CD4-positive, alpha-beta T cell (primary cell): Measurements from ENCODE around the gene FGFR3. TPM values are rescaled to one million over a fixed set of nuclear protein-coding genes. Genes with fewer than 3 reads are reported as not detected.

Experiments used
- ATAC-seq: fragments of 200-7000 bp; cut with Tn5 transposase; one replicate; pipeline ENCODE4 v1.10.0; 2022; ENCODE audit warnings: mild to moderate bottlenecking; ENCODE audit not compliant: poor library complexity
- CTCF ChIA-PET: fragments of 350-600 bp; sonication (Branson Sonifier 250); formaldehyde crosslinking; loops from one replicate; lab custom pipeline; 2021; ENCODE audit warnings: antibody characterized with exemption, inconsistent platforms; lab: Charles Lee
- POLR2A ChIA-PET: fragments of 350-600 bp; sonication (Branson Sonifier 250); formaldehyde crosslinking; loops from one replicate; lab custom pipeline; 2021; ENCODE audit warnings: antibody characterized with exemption, inconsistent platforms; lab: Charles Lee
- DNase-seq, 14 experiments: peaks; one replicate each; pipeline ENCODE4 v3.0.0-alpha.2; 2013 to 2020; ENCODE audit warnings: mixed read lengths in 2 of 14
- H3K27ac ChIP-seq, 2 donors: one replicate each; pipeline versions ENCODE4 v1.5.1 to v1.7.0; 2013; ENCODE audit warnings: low read length in 2 of 2, low read depth in 1 of 2, mild to moderate bottlenecking in 1 of 2
- H3K27me3 ChIP-seq, 2 experiments: 1 replicate in 1 of 2; 2 replicates in 1 of 2; pipeline versions ENCODE4 v1.6.1 to v1.7.0; 2013; ENCODE audit warnings: low read length in 2 of 2, control low read depth in 1 of 2, mild to moderate bottlenecking in 1 of 2, moderate library complexity in 1 of 2; ENCODE audit not compliant: insufficient read depth in 2 of 2, control insufficient read depth in 1 of 2
- H3K36me3 ChIP-seq: one replicate; pipeline ENCODE4 v1.6.1; 2013; ENCODE audit warnings: low read length, control low read depth; ENCODE audit not compliant: insufficient read depth
- H3K4me1 ChIP-seq: one replicate; pipeline ENCODE4 v1.6.1; 2013; ENCODE audit warnings: low read length, control low read depth; ENCODE audit not compliant: insufficient read depth
- H3K4me3 ChIP-seq: one replicate; pipeline ENCODE4 v1.5.1; 2013; ENCODE audit warnings: mild to moderate bottlenecking, low read length, moderate library complexity
- H3K9me3 ChIP-seq, 2 experiments: 1 replicate in 1 of 2; 2 replicates in 1 of 2; pipeline versions ENCODE4 v1.6.1 to v1.7.0; 2013; ENCODE audit warnings: low read length in 2 of 2, mild to moderate bottlenecking in 2 of 2, control low read depth in 1 of 2, moderate library complexity in 1 of 2; ENCODE audit not compliant: control insufficient read depth in 1 of 2, insufficient read depth in 1 of 2
- H3K27ac Mint-ChIP-seq: one replicate; pipeline ENCODE4 v1.8.0; 2020; ENCODE audit warnings: mixed read lengths
- H3K27me3 Mint-ChIP-seq: one replicate; pipeline ENCODE4 v1.8.0; 2021; ENCODE audit warnings: mixed read lengths
- H3K36me3 Mint-ChIP-seq: one replicate; pipeline ENCODE4 v1.8.0; 2021; ENCODE audit warnings: low read depth, mixed read lengths
- H3K4me1 Mint-ChIP-seq: one replicate; pipeline ENCODE4 v1.8.0; 2021; ENCODE audit warnings: low read depth, mixed read lengths
- H3K4me3 Mint-ChIP-seq: one replicate; pipeline ENCODE4 v1.8.0; 2020; ENCODE audit warnings: mild to moderate bottlenecking, mixed read lengths
- H3K9me3 Mint-ChIP-seq: one replicate; pipeline ENCODE4 v1.8.0; 2020; ENCODE audit warnings: mixed read lengths
- intact Hi-C, 2 experiments: fragments of 100-400 bp; cut with DNase I in 1 of 2; cut with micrococcal nuclease in 1 of 2; formaldehyde crosslinking; loops; one replicate each; pipeline versions ENCODE4 v1.15.1 to v1.9.0; 2023 to 2025; cut with DNase I, micrococcal nuclease
- total RNA-seq, 174 experiments: library from RNA in 2 of 174; stranded (reverse) in 2 of 174; gene quantifications; one replicate each; pipeline ENCODE4 v1.2.3 and lab custom pipeline; 2021 to 2026
- TF ChIP-seq, protein P1 (sequence below): fragments of 200-600 bp; IDR thresholded peaks from one replicate; pipeline ENCODE4 v1.8.0; 2022; ENCODE audit warnings: antibody characterized with exemption, mild to moderate bottlenecking

FGFR3 gene
- total RNA-seq, 2 experiments from 2014 or later = 0.33 TPM; not detected in 1

DNA sequence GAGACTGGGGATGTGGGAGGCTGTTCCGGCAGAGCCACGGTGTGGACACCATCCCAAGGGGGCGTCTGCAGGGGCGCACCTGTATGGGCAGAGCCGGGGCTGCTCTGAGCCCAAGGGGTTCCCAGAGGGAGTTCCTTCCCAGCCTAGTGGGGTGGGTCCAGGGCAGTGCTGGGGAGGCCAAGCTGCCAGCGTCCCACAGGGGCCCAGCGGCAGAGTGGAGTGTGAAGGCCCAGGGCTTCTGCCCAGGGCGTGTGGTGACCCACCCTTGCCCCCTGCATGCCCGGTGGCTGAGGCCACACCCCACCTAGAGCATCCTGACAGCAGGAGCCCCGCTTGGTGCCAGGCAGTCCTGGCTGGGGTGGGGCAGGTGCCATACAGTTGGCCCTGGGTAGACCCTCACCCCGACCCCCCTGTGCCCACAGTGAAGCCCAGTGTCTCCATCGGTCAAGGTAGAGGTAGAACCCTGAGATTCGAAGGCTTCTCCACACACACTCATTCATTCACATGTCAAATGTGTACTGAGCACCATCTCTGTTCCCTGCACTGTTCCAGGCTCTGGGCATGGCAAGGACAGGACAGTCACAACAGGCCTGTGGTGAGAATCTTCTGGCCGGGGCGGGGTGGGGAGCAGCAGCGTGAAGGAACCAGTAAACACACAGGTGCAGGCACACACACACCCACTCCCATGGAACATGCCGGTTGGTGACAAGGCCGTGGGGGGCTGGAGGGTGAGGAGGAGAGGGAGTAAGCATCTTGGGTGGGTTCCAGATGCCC, 42.5 kb upstream of the FGFR3 start:
- H3K9me3 Mint-ChIP-seq = no peaks in the 10 kb centered on the region
- POLR2A ChIA-PET = no interaction called here
- H3K27ac Mint-ChIP-seq = no peak overlapping the region
- ATAC-seq = no peak
- Histone ChIP-seq H3K36me3 (no peaks in the 10 kb centered on the region), H3K9me3 (peaks cover 0 to 5% of the 10 kb centered on the region in 2 experiments), H3K4me1 (peaks cover 37% of the 10 kb centered on the region), H3K27me3 (no peaks in the 10 kb centered on the region), H3K27ac (no peak overlapping the region), H3K4me3 (no peak overlapping the region)
- H3K4me1 Mint-ChIP-seq = no peaks in the 10 kb centered on the region
- CTCF ChIA-PET = no interaction called here
- H3K36me3 Mint-ChIP-seq = no peaks in the 10 kb centered on the region
- intact Hi-C loops = no loop called here
- DNase-seq = no peak
- H3K4me3 Mint-ChIP-seq = no peak overlapping the region
- H3K27me3 Mint-ChIP-seq = no peaks in the 10 kb centered on the region
- TF ChIP-seq, protein P1, sequence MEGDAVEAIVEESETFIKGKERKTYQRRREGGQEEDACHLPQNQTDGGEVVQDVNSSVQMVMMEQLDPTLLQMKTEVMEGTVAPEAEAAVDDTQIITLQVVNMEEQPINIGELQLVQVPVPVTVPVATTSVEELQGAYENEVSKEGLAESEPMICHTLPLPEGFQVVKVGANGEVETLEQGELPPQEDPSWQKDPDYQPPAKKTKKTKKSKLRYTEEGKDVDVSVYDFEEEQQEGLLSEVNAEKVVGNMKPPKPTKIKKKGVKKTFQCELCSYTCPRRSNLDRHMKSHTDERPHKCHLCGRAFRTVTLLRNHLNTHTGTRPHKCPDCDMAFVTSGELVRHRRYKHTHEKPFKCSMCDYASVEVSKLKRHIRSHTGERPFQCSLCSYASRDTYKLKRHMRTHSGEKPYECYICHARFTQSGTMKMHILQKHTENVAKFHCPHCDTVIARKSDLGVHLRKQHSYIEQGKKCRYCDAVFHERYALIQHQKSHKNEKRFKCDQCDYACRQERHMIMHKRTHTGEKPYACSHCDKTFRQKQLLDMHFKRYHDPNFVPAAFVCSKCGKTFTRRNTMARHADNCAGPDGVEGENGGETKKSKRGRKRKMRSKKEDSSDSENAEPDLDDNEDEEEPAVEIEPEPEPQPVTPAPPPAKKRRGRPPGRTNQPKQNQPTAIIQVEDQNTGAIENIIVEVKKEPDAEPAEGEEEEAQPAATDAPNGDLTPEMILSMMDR = no peak

DNA sequence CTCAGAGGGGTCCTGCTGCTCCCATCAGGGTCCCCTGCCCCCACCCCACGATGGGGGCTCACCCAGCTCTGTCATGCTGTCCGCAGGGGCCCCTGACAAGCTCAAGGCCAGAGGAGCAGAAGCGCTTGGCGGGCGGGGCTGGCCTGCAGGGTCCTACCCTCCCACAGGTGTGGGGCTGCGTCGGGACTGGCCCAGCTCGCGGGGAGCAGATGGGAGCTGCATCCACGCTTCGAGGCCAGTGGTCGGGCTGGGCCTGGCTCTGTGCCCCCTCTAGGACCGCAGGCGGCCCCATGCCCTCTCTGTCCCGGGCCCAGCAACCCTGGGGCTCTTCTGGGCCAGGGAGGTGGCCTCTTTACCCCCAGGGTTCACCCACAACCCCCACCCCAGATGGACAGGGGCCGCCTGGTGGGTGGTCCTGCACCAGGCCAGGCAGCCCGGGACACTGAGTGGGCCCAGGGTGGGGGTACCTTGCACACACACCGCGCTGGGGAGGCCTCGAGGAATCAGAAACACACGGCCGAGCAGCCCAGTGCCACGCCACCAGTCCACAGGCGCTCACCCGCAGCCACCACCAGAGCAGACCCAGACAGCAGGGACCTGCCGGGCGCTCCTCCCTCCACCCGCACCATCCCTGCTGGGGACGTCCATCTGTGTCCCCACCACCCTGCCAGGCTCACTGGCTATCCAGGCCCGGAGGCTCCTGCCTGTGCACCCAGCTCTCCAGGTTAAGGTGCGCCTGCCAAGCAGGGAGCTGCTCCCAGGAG, 41.8 kb upstream of the FGFR3 start:
- Mint-ChIP-seq H3K36me3 (no peaks in the 10 kb centered on the region), H3K27me3 (no peaks in the 10 kb centered on the region), H3K4me3 (no peak overlapping the region), H3K4me1 (no peaks in the 10 kb centered on the region), H3K27ac (no peak overlapping the region), H3K9me3 (no peaks in the 10 kb centered on the region)
- no peak overlapping the region for H3K4me3 ChIP-seq
- ChIA-PET CTCF (no interaction called here), POLR2A (no interaction called here)
- ATAC-seq (no peak), DNase-seq (no peak)
- no peaks in the 10 kb centered on the region for H3K36me3 ChIP-seq
- TF ChIP-seq, protein P1 = no peak
- intact Hi-C loops = no loop called here
- no peaks in the 10 kb centered on the region for H3K27me3 ChIP-seq
- H3K27ac ChIP-seq = no peak overlapping the region
- H3K9me3 ChIP-seq = peaks cover 0 to 5% of the 10 kb centered on the region in 2 experiments
- H3K4me1 ChIP-seq = peaks cover 33% of the 10 kb centered on the region

DNA sequence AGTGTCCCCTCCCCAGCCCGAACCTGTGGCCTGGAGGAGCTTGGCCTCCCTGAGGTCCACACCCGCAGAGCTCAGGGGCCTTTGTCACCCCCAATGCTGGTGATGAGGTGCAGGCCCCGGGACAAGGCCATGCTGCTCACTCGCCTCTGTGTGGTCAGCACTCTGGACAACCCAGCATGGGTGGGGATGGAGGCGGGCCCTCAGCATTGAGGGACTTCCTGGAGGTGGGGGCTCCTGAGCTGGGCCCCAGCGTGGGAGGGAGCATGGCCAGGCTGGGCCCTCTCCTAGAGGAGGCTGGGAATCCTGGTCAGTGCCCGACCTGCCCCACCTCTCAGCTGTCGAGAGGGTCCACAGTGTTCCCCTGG, 41.2 kb upstream of the FGFR3 start:
- CTCF ChIA-PET = no interaction called here

More for the DNA sequence above, 41.2 kb upstream of the FGFR3 start:
- ATAC-seq (no peak), DNase-seq (no peak)
- no peaks in the 10 kb centered on the region for H3K36me3 ChIP-seq
- Mint-ChIP-seq H3K9me3 (no peaks in the 10 kb centered on the region), H3K27me3 (no peaks in the 10 kb centered on the region), H3K4me3 (no peak overlapping the region), H3K36me3 (no peaks in the 10 kb centered on the region), H3K4me1 (no peaks in the 10 kb centered on the region), H3K27ac (no peak overlapping the region)
- H3K9me3 ChIP-seq = peaks cover 0 to 5% of the 10 kb centered on the region in 2 experiments
- POLR2A ChIA-PET = no interaction called here
- TF ChIP-seq, protein P1 = no peak
- no peak overlapping the region for H3K27ac ChIP-seq
- H3K4me1 ChIP-seq = peaks cover 30% of the 10 kb centered on the region
- no peaks in the 10 kb centered on the region for H3K27me3 ChIP-seq
- intact Hi-C loops = no loop called here
- no peak overlapping the region for H3K4me3 ChIP-seq
